HepG2 (cell line): ENCODE measurements around the gene CEBPB. TPM values are rescaled to one million over a fixed set of nuclear protein-coding genes. Genes with fewer than 3 reads are reported as not detected.
A peak's percentile ranks its signal among the peaks of the same experiment; 100 is the strongest.

Experiments used
- ARID4A ChIP-seq: sonication (generic); formaldehyde crosslinking; IDR thresholded peaks from 2 replicates; pipeline ENCODE4 v1.5.0; 2020; ENCODE audit warnings: mild to moderate bottlenecking, missing genetic modification reagents, borderline replicate concordance
- CBX1 ChIP-seq: IDR thresholded peaks from one replicate; pipeline ENCODE4 v1.6.1; 2016; ENCODE audit warnings: antibody characterized with exemption, low read depth
- CCDC6 ChIP-seq: sonication (generic); formaldehyde crosslinking; IDR thresholded peaks from 2 replicates; pipeline ENCODE4 v1.8.1; 2022; ENCODE audit warnings: mild to moderate bottlenecking, missing genetic modification reagents, moderate library complexity
- DMTF1 ChIP-seq: sonication (generic); formaldehyde crosslinking; IDR thresholded peaks from 2 replicates; pipeline ENCODE4 v1.4.0; 2020; ENCODE audit warnings: mild to moderate bottlenecking, missing genetic modification reagents
- ETV5 ChIP-seq: IDR thresholded peaks from 2 replicates; pipeline ENCODE4 v1.6.1; 2018; ENCODE audit warnings: missing biosample characterization, missing genetic modification reagents, inconsistent platforms, borderline replicate concordance
- FOXA3 ChIP-seq: IDR thresholded peaks from 2 replicates; pipeline ENCODE4 v1.6.1; 2016; ENCODE audit warnings: missing genetic modification reagents, missing compliant biosample characterization
- JUND ChIP-seq: sonication (generic); formaldehyde crosslinking; IDR thresholded peaks from 2 replicates; pipeline ENCODE4 v1.8.0; 2022; ENCODE audit warnings: mild to moderate bottlenecking, missing genetic modification reagents
- NFKB2 ChIP-seq: sonication (generic); formaldehyde crosslinking; IDR thresholded peaks from 2 replicates; pipeline ENCODE4 v1.4.0; 2020; ENCODE audit warnings: missing genetic modification reagents, borderline replicate concordance
- POGZ ChIP-seq: sonication (generic); formaldehyde crosslinking; IDR thresholded peaks from 2 replicates; pipeline ENCODE4 v1.4.0; 2020; ENCODE audit warnings: mild to moderate bottlenecking, missing genetic modification reagents
- RBFOX2 ChIP-seq: fragments of 200-400 bp; formaldehyde crosslinking; IDR thresholded peaks from 2 replicates; pipeline ENCODE4 v1.6.1; 2017; ENCODE audit warnings: low read depth, mild to moderate bottlenecking, low read length
- RFX1 ChIP-seq: fragments of 450-650 bp; IDR thresholded peaks from 2 replicates; pipeline ENCODE4 v1.6.1; 2017
- RNF219 ChIP-seq: sonication (generic); formaldehyde crosslinking; IDR thresholded peaks from 2 replicates; pipeline ENCODE4 v1.5.0; 2020; ENCODE audit warnings: mild to moderate bottlenecking, missing genetic modification reagents
- SOX13 ChIP-seq, 3 experiments: fragments of 450-650 bp in 1 of 3; sonication (generic) in 1 of 3; formaldehyde crosslinking in 1 of 3; IDR thresholded peaks in 2 of 3; conservative IDR thresholded peaks in 1 of 3; 2 replicates each; pipeline versions ENCODE4 v1.5.0 to v1.6.1; 2016 to 2020; ENCODE audit warnings: antibody characterized with exemption in 1 of 3, mild to moderate bottlenecking in 1 of 3, missing compliant biosample characterization in 1 of 3, missing genetic modification reagents in 1 of 3, moderate library complexity in 1 of 3
- TBX2 ChIP-seq: sonication (generic); formaldehyde crosslinking; IDR thresholded peaks from 2 replicates; pipeline ENCODE4 v1.5.0; 2020; ENCODE audit warnings: missing genetic modification reagents, mild to moderate bottlenecking, borderline replicate concordance
- ZEB1 ChIP-seq: IDR thresholded peaks from 2 replicates; pipeline ENCODE4 v1.6.1; 2012; ENCODE audit warnings: mild to moderate bottlenecking, low read depth, inconsistent platforms; ENCODE audit not compliant: insufficient replicate concordance
- ZFP36 ChIP-seq: fragments of 150-350 bp; IDR thresholded peaks from 2 replicates; pipeline ENCODE4 v1.6.1; 2018; ENCODE audit warnings: borderline replicate concordance, low read length, low read depth; ENCODE audit not compliant: partially characterized antibody
- ZNF589 ChIP-seq: sonication (generic); formaldehyde crosslinking; conservative IDR thresholded peaks from 2 replicates; pipeline ENCODE4 v1.8.0; 2022; ENCODE audit warnings: mild to moderate bottlenecking, moderate library complexity, missing genetic modification reagents
- ZNF720 ChIP-seq: sonication (generic); formaldehyde crosslinking; IDR thresholded peaks from 2 replicates; pipeline ENCODE4 v1.4.0; 2020; ENCODE audit warnings: missing genetic modification reagents
- ZNF747 ChIP-seq: sonication (generic); formaldehyde crosslinking; IDR thresholded peaks from 2 replicates; pipeline ENCODE4 v1.8.1; 2023; ENCODE audit warnings: missing genetic modification reagents, mild to moderate bottlenecking, borderline replicate concordance
- ZSCAN29 ChIP-seq: sonication (generic); formaldehyde crosslinking; conservative IDR thresholded peaks from 2 replicates; pipeline ENCODE4 v1.4.0; 2020; ENCODE audit warnings: mild to moderate bottlenecking, missing genetic modification reagents
- polyA plus RNA-seq, 8 experiments: library from polyadenylated mRNA; depleted of rRNA in 3 of 8; stranded (reverse) in 7 of 8; unstranded in 1 of 8; fragments of >200 nt; fragmentation: Illumina TruSeq in 4 of 8; extraction: Trizol in 4 of 8; gene quantifications; 2 replicates each; pipeline versions ENCODE4 v1.2.1 to v1.2.3, GENCODE V29; 2011 to 2016; ENCODE audit warnings: low read depth in 4 of 8, missing spikeins in 1 of 8, mixed read lengths in 1 of 8; ENCODE audit not compliant: insufficient read depth in 1 of 8
- total RNA-seq, 5 experiments: library from RNA; depleted of rRNA; stranded (reverse); fragments of >200 nt; fragmentation: Illumina TruSeq; extraction: Trizol; gene quantifications; 2 replicates each; pipeline ENCODE4 v1.2.3, GENCODE V29; 2016; ENCODE audit warnings: low read depth in 1 of 5

Gene CEBPB
- total and polyA plus RNA-seq, 2 of the 13 experiments (the other 11 are each of a cell fraction or from before 2014, with no cell fraction given), result 18.5 to 28.2 TPM

GRCh38 chr20:50191544-50192363 is 1.1 kb downstream of the CEBPB start (continued):
- TF ChIP-seq DMTF1 (CRISPR knock-in tag) (no peak), RBFOX2 (peak; percentile 94), NFKB2 (peak; percentile 55; the same call in 1 of the 2 replicates), TBX2 (CRISPR knock-in tag) (peak; percentile 27; the same call in 1 of the 2 replicates), ZEB1 (no peak), CBX1 (no peak), ZSCAN29 (CRISPR knock-in tag) (no peak), SOX13 (IDR thresholded peaks at IDR 0.05) (no peak), SOX13 (CRISPR knock-in tag; conservative IDR thresholded peaks at IDR 0.05 in 1 of 2, IDR thresholded peaks at IDR 0.05 in 1 of 2) (peak in 1 of 2 experiments; percentile 24; a peak in 1 of 4 replicates), FOXA3 (CRISPR knock-in tag) (no peak), ZNF589 (CRISPR knock-in tag) (no peak), POGZ (no peak), CCDC6 (CRISPR knock-in tag) (no peak; the same call in none of the 2 replicates), ZNF747 (no peak), JUND (CRISPR knock-in tag) (no peak; the same call in 1 of the 2 replicates), RFX1 (no peak), ZFP36 (no peak), RNF219 (CRISPR knock-in tag) (no peak), ZNF720 (no peak; the same call in 1 of the 2 replicates), ARID4A (peak; percentile 74), ETV5 (peak; percentile 49; the same call in 1 of the 2 replicates)
